ENCODE results near the gene DOCK9. TPM values are rescaled to one million over a fixed set of nuclear protein-coding genes. Genes with fewer than 3 reads are reported as not detected.

DOCK9 gene
- total RNA-seq, 1 experiment from 2014 or later: 31.7 TPM

GRCh38 chr13:98782654-98783053 lies 195.2 kb downstream of the DOCK9 start:
- Histone ChIP-seq H4K20me1 (ENCODE audit: low read length) (no peaks in the 10 kb centered on the region), H3K9me3 (ENCODE audit: low read length) (no peaks in the 10 kb centered on the region), H3K9ac (ENCODE audit: low read length) (no peak overlapping the region), H3K27me3 (ENCODE audit: low read length) (no peaks in the 10 kb centered on the region), H3F3A (ENCODE audit: low read length, unreplicated experiment) (no peaks in the 10 kb centered on the region), H2AFZ (ENCODE audit: low read length) (no peak overlapping the region), H3K4me1 (ENCODE audit: insufficient read depth, low read length) (peaks cover 7% of the 10 kb centered on the region; the same call in 1 of the 2 replicates), H3K4me3 (ENCODE audit: low read length) (no peak overlapping the region), H3K27ac (ENCODE audit: low read length) (no peak overlapping the region), H3K4me2 (ENCODE audit: low read length) (no peak overlapping the region), H3K9me2 (replicated peaks; ENCODE audit: low read length) (no peaks in the 10 kb centered on the region), H3K79me2 (ENCODE audit: low read length) (no peaks in the 10 kb centered on the region), H3K36me3 (ENCODE audit: low read depth, low read length) (no peaks in the 10 kb centered on the region)
- BruUV-seq (replicated peaks): no TSS peak
- ChIA-PET CTCF (no interaction called here), POLR2A (ENCODE audit: unreplicated experiment) (no interaction called here)
- DNase-seq: no peak
- ATAC-seq: no peak
- intact Hi-C loops (cut with micrococcal nuclease): no loop called here
- TF ChIP-seq CTCF (conservative IDR thresholded peaks at IDR 0.05; ENCODE audit: low read depth, low read length) (no peak), EZH2phosphoT487 (IDR thresholded peaks at IDR 0.05; ENCODE audit: borderline replicate concordance, low read length) (no peak), EZH2 (IDR thresholded peaks at IDR 0.05; ENCODE audit: low read length, unreplicated experiment) (no peak)

- Histone ChIP-seq H3K9me2 (replicated peaks; ENCODE audit: low read length) (no peaks in the 10 kb centered on the region), H3K9me3 (ENCODE audit: low read length) (no peaks in the 10 kb centered on the region), H3F3A (ENCODE audit: low read length, unreplicated experiment) (no peaks in the 10 kb centered on the region), H4K20me1 (ENCODE audit: low read length) (no peaks in the 10 kb centered on the region), H3K9ac (ENCODE audit: low read length) (no peak overlapping the region), H2AFZ (ENCODE audit: low read length) (no peak overlapping the region), H3K36me3 (ENCODE audit: low read depth, low read length) (no peaks in the 10 kb centered on the region), H3K4me1 (ENCODE audit: insufficient read depth, low read length) (peaks cover 7% of the 10 kb centered on the region; the same call in 1 of the 2 replicates), H3K27ac (ENCODE audit: low read length) (no peak overlapping the region), H3K79me2 (ENCODE audit: low read length) (no peaks in the 10 kb centered on the region), H3K27me3 (ENCODE audit: low read length) (no peaks in the 10 kb centered on the region), H3K4me2 (ENCODE audit: low read length) (no peak overlapping the region), H3K4me3 (ENCODE audit: low read length) (no peak overlapping the region)
- BruUV-seq (replicated peaks): no TSS peak
- POLR2A ChIA-PET (ENCODE audit: unreplicated experiment): no interaction called here
- intact Hi-C loops (cut with micrococcal nuclease): no loop called here
- ATAC-seq: no peak
- DNase-seq: no peak
- CTCF ChIA-PET: no interaction called here
- TF ChIP-seq EZH2 (IDR thresholded peaks at IDR 0.05; ENCODE audit: low read length, unreplicated experiment) (no peak), EZH2phosphoT487 (IDR thresholded peaks at IDR 0.05; ENCODE audit: borderline replicate concordance, low read length) (no peak), CTCF (conservative IDR thresholded peaks at IDR 0.05; ENCODE audit: low read depth, low read length) (no peak)
These were observed 196.0 kb downstream of the DOCK9 start for GRCh38 chr13:98781905-98782304.

- no peak overlapping the region for H3K4me3 ChIP-seq (ENCODE audit: low read length)
- no peak overlapping the region for H3K4me2 ChIP-seq (ENCODE audit: low read length)
- no peaks in the 10 kb centered on the region for H3K9me3 ChIP-seq (ENCODE audit: low read length)
- ChIA-PET POLR2A (ENCODE audit: unreplicated experiment) (no interaction called here), CTCF (no interaction called here)
- peaks cover 7% of the 10 kb centered on the region; the same call in 1 of the 2 replicates for H3K4me1 ChIP-seq (ENCODE audit: insufficient read depth, low read length)
- no peak for TF ChIP-seq EZH2phosphoT487 (IDR thresholded peaks at IDR 0.05; ENCODE audit: borderline replicate concordance, low read length)
- no peak for TF ChIP-seq CTCF (conservative IDR thresholded peaks at IDR 0.05; ENCODE audit: low read depth, low read length)
- no peak for TF ChIP-seq EZH2 (IDR thresholded peaks at IDR 0.05; ENCODE audit: low read length, unreplicated experiment)
- no peak overlapping the region for H3K27ac ChIP-seq (ENCODE audit: low read length)
- no peak overlapping the region for H3K9ac ChIP-seq (ENCODE audit: low read length)
- BruUV-seq (replicated peaks): no TSS peak
- no peaks in the 10 kb centered on the region for H3K36me3 ChIP-seq (ENCODE audit: low read depth, low read length)
- no peaks in the 10 kb centered on the region for H3K27me3 ChIP-seq (ENCODE audit: low read length)
- H2AFZ ChIP-seq (ENCODE audit: low read length): no peak overlapping the region
- H3K9me2 ChIP-seq (replicated peaks; ENCODE audit: low read length): no peaks in the 10 kb centered on the region
- H3F3A ChIP-seq (ENCODE audit: low read length, unreplicated experiment): no peaks in the 10 kb centered on the region
- no peak for DNase-seq
- no peak for ATAC-seq
- no peaks in the 10 kb centered on the region for H3K79me2 ChIP-seq (ENCODE audit: low read length)
- H4K20me1 ChIP-seq (ENCODE audit: low read length): no peaks in the 10 kb centered on the region
- intact Hi-C loops (cut with micrococcal nuclease): no loop called here
These were observed 196.4 kb downstream of the DOCK9 start for GRCh38 chr13:98781470-98781869.
